ENCODE measurements around the gene NFIL3.

DNA sequence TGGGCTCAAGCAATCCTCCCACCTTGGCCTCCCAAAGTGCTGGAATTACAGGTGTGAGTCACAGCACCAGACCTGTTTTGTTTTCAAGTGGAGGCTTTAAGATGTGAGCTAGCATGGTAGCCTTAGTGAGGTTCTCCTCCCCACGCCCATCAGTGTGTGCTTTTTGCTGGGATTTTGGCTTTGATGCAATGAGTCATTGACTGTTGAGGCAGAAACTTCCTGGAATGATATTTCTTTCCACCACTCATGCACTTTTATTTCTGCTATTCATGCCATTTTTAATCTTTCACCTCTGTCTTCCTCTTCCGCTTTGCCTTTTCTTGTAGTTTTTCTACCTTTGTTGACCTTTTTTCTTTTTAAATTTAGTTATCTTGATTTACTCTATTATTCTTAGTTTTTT is 4.2 kb upstream of the NFIL3 start:
- TF ChIP-seq POLR2A (IDR thresholded peaks at IDR 0.05), result no peak
- TF ChIP-seq, protein P1, sequence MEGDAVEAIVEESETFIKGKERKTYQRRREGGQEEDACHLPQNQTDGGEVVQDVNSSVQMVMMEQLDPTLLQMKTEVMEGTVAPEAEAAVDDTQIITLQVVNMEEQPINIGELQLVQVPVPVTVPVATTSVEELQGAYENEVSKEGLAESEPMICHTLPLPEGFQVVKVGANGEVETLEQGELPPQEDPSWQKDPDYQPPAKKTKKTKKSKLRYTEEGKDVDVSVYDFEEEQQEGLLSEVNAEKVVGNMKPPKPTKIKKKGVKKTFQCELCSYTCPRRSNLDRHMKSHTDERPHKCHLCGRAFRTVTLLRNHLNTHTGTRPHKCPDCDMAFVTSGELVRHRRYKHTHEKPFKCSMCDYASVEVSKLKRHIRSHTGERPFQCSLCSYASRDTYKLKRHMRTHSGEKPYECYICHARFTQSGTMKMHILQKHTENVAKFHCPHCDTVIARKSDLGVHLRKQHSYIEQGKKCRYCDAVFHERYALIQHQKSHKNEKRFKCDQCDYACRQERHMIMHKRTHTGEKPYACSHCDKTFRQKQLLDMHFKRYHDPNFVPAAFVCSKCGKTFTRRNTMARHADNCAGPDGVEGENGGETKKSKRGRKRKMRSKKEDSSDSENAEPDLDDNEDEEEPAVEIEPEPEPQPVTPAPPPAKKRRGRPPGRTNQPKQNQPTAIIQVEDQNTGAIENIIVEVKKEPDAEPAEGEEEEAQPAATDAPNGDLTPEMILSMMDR (IDR thresholded peaks at IDR 0.05), result no peak
